ENCODE data around the gene CAMK4.

Gene CAMK4

DNA sequence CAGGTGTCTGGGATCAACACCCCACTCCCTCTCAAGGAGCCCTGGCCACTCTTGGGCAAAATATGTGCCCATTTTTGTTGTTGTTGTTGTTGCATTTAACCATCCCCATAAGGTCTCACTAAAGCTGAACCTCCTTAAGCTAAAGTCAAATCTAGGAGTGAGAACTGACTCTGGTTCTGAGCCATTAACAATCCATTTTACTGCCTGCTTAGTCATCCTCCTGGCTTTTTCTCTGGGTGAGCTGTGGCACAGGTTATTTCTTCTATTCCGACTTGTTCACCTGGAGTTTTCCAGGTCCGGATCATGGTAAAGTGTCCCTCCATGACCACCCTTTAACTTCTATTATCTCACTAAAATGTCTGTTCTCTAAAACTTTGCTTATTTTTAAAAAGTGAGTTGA, 85.2 kb downstream of the CAMK4 start:
- TF ChIP-seq, protein P1, sequence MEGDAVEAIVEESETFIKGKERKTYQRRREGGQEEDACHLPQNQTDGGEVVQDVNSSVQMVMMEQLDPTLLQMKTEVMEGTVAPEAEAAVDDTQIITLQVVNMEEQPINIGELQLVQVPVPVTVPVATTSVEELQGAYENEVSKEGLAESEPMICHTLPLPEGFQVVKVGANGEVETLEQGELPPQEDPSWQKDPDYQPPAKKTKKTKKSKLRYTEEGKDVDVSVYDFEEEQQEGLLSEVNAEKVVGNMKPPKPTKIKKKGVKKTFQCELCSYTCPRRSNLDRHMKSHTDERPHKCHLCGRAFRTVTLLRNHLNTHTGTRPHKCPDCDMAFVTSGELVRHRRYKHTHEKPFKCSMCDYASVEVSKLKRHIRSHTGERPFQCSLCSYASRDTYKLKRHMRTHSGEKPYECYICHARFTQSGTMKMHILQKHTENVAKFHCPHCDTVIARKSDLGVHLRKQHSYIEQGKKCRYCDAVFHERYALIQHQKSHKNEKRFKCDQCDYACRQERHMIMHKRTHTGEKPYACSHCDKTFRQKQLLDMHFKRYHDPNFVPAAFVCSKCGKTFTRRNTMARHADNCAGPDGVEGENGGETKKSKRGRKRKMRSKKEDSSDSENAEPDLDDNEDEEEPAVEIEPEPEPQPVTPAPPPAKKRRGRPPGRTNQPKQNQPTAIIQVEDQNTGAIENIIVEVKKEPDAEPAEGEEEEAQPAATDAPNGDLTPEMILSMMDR (conservative IDR thresholded peaks at IDR 0.05; ENCODE audit: low read depth, low read length): no peak
- DNase-seq (ENCODE audit: low read depth): no peak
- no peak overlapping the region for H3K4me3 ChIP-seq (ENCODE audit: low read length)

DNA sequence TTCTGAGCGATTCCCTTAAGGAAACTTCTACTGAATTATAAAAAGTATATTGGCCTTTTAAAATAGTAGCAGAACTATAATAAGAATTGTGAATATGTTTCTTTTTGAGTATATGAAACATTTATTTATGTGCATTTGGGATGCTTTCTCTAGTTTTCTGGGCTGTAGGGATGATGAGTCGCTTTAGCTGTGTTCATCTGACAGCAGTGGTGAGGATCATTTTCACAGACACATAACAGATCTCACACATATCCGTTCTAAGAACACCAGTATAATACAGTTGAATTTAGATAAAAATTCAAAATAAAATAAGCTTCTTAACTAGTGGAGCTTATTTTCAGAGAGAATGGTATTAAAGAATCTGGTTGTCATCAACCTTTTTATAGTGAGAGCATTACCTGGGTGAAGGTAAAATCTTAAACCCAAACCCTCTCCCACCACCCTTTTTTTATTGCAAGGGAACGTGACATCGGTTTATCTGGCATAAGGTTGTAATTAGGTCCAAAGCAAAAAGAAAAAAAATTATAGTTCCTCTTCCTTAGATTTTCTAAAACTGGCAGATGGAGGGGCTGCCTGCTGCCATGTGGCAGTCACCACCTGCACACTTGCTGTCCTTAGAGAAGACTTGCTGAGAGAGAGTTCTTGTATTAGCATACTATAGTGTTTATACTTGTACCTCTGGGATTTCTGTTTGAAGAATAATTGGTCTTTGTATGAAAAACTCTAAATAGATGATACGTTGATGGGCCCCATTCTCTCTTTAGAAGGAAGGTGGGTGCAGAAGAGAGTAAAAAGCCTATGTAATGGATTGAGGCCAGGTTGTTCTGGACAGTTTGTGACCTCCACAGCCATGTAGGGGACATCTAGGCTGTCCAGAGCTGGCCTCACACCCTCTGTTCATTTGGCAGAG, 86.8 kb downstream of the CAMK4 start:
- H3K4me3 ChIP-seq (ENCODE audit: low read length): no peak overlapping the region
- TF ChIP-seq, protein P1 (conservative IDR thresholded peaks at IDR 0.05; ENCODE audit: low read depth, low read length): no peak
- DNase-seq (ENCODE audit: low read depth): no peak

DNA sequence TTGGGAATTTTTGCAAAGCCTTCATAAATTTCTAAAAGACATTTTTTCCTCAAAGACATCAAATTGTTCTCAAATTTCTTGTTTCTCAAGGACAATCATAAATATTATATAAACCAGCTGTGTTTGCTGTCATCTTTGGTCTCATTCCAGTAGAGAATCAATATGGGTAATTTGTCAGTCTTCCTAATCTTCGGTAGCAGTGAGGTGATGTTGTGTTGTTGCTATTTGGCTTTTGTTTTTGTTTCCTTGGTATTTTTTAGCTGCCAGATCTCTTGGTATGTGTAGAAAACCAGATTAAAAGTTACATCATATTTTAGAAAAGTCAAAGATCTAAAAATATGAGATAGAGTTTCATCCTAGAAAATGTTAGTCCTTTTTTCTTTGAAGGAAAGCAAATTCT, 87.5 kb downstream of the CAMK4 start:
- TF ChIP-seq, protein P1 (conservative IDR thresholded peaks at IDR 0.05; ENCODE audit: low read depth, low read length): no peak
- DNase-seq (ENCODE audit: low read depth): no peak
- H3K4me3 ChIP-seq (ENCODE audit: low read length): no peak overlapping the region

DNA sequence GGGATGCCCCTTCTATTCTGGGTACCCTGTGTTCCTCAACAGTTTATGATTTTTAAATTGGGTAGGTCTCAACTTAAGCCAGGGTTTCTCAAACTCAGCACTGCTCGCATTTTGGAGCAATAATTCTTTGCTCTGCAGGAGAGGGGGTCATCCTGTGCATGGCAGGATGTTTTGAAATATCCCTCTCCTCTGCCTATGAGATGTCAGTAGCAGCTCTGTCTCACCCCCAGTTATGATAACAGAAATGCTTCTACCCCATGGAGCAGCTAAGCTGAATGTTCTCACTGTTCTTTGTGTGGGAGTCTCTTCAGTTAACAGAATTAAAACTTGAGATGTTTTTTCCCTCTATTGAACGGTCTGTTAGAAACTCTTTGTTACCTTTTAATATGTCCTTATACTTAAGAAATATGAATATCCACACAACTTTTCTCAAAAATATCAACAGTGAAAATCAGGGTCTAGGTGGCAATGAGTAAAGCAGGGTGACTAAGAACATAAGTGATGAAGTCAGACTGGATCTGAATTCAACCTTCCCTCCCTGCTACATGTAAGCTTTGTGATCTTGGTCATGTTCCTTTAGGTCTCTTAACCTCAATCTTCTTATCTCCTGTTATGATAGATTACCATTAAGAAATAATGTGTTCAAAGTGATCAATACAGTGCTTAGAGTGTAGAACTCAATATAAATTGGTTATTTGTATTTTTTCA, 89.0 kb downstream of the CAMK4 start:
- H3K4me3 ChIP-seq (ENCODE audit: low read length): no peak overlapping the region
- TF ChIP-seq, protein P1 (conservative IDR thresholded peaks at IDR 0.05; ENCODE audit: low read depth, low read length): no peak
- no peak for DNase-seq (ENCODE audit: low read depth)

GRCh38 chr5:111320953-111321352, 96.8 kb downstream of the CAMK4 start:
- no peak overlapping the region for H3K4me3 ChIP-seq (ENCODE audit: low read length)
- TF ChIP-seq, protein P1 (conservative IDR thresholded peaks at IDR 0.05; ENCODE audit: low read depth, low read length): no peak
- no peak for DNase-seq (ENCODE audit: low read depth)

GRCh38 chr5:111321376-111321775, 97.2 kb downstream of the CAMK4 start:
- H3K4me3 ChIP-seq (ENCODE audit: low read length): no peak overlapping the region
- TF ChIP-seq, protein P1 (conservative IDR thresholded peaks at IDR 0.05; ENCODE audit: low read depth, low read length): no peak
- DNase-seq (ENCODE audit: low read depth): no peak

All from retinal pigment epithelial cell (primary cell).